HepG2 (cell line): ENCODE measurements around the gene MAPK7.

Source experiments
- GTF2F1 ChIP-seq: fragments of 150-350 bp; IDR thresholded peaks from 2 replicates; pipeline ENCODE4 v1.6.1; 2014; ENCODE audit warnings: low read length
- ZNF841 ChIP-seq: sonication (generic); formaldehyde crosslinking; IDR thresholded peaks from 2 replicates; pipeline ENCODE4 v1.8.1; 2023; ENCODE audit warnings: missing genetic modification reagents, borderline replicate concordance
- TF ChIP-seq, protein P1 (sequence below): sonication (generic); formaldehyde crosslinking; IDR thresholded peaks from 2 replicates; pipeline ENCODE4 v1.5.0; 2020; ENCODE audit warnings: mild to moderate bottlenecking, missing genetic modification reagents, moderate library complexity
- TF ChIP-seq, protein P2 (sequence below): sonication (generic); formaldehyde crosslinking; IDR thresholded peaks from 2 replicates; pipeline ENCODE4 v1.4.0; 2020; ENCODE audit warnings: missing genetic modification reagents
- TF ChIP-seq, protein P3 (sequence below): fragments of 450-650 bp; IDR thresholded peaks from 2 replicates; pipeline ENCODE4 v1.6.1; 2016

DNA sequence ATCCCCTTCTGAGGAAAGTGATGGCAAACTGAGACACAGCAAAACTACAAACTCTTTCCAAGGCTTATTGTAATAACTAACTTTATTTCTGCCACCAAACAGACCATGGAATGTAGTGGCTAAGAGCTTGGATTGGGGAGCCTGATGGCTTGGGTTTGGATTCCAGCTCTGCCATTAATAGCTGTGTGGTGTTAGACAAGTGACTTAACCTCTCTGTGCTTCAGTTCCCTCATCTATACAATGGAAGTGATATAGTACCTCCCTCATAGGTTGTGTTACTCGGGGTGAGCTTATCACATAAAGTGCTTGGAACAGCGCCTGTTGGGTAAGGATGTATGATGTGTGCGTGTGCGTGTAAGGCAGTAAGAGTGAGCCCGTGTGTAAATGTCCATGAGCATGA lies 26.8 kb downstream of the MAPK7 start:
- TF ChIP-seq GTF2F1 = no peak
- TF ChIP-seq, protein P1, sequence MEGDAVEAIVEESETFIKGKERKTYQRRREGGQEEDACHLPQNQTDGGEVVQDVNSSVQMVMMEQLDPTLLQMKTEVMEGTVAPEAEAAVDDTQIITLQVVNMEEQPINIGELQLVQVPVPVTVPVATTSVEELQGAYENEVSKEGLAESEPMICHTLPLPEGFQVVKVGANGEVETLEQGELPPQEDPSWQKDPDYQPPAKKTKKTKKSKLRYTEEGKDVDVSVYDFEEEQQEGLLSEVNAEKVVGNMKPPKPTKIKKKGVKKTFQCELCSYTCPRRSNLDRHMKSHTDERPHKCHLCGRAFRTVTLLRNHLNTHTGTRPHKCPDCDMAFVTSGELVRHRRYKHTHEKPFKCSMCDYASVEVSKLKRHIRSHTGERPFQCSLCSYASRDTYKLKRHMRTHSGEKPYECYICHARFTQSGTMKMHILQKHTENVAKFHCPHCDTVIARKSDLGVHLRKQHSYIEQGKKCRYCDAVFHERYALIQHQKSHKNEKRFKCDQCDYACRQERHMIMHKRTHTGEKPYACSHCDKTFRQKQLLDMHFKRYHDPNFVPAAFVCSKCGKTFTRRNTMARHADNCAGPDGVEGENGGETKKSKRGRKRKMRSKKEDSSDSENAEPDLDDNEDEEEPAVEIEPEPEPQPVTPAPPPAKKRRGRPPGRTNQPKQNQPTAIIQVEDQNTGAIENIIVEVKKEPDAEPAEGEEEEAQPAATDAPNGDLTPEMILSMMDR (CRISPR knock-in tag) = no peak
- TF ChIP-seq, protein P2, sequence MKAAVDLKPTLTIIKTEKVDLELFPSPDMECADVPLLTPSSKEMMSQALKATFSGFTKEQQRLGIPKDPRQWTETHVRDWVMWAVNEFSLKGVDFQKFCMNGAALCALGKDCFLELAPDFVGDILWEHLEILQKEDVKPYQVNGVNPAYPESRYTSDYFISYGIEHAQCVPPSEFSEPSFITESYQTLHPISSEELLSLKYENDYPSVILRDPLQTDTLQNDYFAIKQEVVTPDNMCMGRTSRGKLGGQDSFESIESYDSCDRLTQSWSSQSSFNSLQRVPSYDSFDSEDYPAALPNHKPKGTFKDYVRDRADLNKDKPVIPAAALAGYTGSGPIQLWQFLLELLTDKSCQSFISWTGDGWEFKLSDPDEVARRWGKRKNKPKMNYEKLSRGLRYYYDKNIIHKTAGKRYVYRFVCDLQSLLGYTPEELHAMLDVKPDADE = no peak
- TF ChIP-seq, protein P3, sequence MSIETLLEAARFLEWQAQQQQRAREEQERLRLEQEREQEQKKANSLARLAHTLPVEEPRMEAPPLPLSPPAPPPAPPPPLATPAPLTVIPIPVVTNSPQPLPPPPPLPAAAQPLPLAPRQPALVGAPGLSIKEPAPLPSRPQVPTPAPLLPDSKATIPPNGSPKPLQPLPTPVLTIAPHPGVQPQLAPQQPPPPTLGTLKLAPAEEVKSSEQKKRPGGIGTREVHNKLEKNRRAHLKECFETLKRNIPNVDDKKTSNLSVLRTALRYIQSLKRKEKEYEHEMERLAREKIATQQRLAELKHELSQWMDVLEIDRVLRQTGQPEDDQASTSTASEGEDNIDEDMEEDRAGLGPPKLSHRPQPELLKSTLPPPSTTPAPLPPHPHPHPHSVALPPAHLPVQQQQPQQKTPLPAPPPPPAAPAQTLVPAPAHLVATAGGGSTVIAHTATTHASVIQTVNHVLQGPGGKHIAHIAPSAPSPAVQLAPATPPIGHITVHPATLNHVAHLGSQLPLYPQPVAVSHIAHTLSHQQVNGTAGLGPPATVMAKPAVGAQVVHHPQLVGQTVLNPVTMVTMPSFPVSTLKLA = no peak
- no peak for TF ChIP-seq ZNF841 (CRISPR knock-in tag)
